AG10803 (cell line): ENCODE results near the gene DTNB.
"Not testable (repeated sequence)": the region's sequence is repeated elsewhere in the genome, so short reads cannot be mapped to it uniquely, and the experiment has no call there.

ENCODE experiments used
- DNase-seq: peaks from one replicate; pipeline ENCODE4 v3.0.0; 2010; ENCODE audit warnings: low read depth
- H3K4me3 ChIP-seq: 2 replicates; pipeline ENCODE4 v1.5.1; 2011; ENCODE audit warnings: mild to moderate bottlenecking, low read length, control low read depth
- TF ChIP-seq, protein P1 (sequence below): conservative IDR thresholded peaks from 2 replicates; pipeline ENCODE4 v1.5.1; 2011; ENCODE audit warnings: mild to moderate bottlenecking, low read length, control low read depth, inconsistent platforms

The DTNB gene

DNA sequence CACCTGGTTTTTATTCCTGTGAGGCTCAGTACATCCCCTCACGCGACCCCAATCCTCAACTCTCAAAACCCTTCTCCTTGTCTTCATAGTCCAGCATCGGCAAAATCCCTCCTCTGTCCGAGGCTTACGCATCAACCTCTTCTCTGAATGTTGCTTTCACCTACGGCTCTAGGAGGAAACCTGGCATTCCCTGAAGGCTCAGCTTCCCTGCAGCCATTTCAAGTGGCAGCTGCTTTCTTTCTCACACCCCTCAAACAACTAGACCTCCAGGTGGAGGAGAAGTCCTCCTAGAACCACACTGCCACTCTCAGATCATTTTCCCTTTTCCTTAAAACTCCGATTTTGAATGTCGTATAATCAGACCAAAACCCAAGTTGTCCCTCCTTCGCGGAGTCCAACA is 114.2 kb downstream of the DTNB start:
- DNase-seq: no peak
- no peak overlapping the region for H3K4me3 ChIP-seq
- TF ChIP-seq, protein P1, sequence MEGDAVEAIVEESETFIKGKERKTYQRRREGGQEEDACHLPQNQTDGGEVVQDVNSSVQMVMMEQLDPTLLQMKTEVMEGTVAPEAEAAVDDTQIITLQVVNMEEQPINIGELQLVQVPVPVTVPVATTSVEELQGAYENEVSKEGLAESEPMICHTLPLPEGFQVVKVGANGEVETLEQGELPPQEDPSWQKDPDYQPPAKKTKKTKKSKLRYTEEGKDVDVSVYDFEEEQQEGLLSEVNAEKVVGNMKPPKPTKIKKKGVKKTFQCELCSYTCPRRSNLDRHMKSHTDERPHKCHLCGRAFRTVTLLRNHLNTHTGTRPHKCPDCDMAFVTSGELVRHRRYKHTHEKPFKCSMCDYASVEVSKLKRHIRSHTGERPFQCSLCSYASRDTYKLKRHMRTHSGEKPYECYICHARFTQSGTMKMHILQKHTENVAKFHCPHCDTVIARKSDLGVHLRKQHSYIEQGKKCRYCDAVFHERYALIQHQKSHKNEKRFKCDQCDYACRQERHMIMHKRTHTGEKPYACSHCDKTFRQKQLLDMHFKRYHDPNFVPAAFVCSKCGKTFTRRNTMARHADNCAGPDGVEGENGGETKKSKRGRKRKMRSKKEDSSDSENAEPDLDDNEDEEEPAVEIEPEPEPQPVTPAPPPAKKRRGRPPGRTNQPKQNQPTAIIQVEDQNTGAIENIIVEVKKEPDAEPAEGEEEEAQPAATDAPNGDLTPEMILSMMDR: no peak

DNA sequence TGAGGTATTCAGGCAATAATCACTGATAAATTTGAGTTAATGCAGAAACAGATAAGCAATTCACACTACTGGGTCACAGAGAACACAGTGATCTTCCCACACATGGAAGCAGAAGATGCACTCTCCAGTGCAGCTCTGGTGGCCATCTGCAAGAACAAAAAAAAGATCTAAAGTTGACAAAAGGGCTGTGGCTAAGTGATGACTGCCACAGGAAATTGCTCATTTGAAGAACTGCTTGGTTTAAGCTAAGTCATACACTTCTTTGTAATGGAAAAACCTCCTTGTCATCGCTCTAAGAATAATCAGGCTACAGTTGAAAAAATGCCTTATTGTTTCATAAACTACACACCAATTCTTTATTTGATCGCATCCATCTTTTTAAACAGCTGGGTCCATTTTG is 115.1 kb downstream of the DTNB start:
- DNase-seq: peak; percentile 72
- no peak overlapping the region for H3K4me3 ChIP-seq
- TF ChIP-seq, protein P1: no peak

DNA sequence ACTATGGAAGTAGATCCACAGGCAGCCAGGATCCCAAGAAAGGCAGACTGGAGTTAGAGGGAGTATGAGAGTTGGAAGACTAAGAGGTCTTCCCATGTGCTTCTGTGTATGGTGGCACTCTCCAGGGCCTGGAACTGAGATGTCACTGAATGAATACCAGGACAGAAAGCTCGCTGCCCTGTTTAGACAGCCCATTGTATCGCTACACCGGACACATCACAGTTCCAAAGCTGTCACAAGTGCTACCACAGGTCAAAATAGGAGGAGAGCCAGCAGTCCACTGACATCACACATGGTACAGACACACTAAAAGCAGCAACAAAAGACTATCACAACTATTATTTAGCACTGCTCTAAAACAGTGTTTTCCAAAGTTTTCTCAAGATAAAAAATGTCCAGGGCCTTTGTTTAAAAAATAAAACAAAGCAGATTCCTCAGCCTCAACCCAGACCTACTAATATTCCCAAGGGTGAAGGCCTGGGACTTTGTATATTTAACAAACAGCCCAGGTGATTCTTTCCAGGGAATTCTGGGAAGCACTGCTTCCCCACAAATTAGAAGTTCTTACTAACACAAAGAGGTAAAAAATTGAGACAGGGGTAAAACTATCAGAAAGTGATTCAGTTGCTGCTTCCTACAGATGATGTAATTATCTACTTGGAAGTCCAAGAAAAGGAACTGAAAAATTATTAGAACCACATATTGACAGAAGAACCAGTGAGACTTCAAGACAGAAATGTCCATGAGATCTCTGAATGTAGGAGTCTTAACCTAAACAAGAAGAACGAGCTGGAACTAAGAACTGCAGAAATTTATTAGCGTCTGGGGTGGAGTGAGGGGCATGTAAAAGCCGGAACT is 116.0 kb downstream of the DTNB start:
- DNase-seq: no peak
- TF ChIP-seq, protein P1: no peak
- no peak overlapping the region for H3K4me3 ChIP-seq

DNA sequence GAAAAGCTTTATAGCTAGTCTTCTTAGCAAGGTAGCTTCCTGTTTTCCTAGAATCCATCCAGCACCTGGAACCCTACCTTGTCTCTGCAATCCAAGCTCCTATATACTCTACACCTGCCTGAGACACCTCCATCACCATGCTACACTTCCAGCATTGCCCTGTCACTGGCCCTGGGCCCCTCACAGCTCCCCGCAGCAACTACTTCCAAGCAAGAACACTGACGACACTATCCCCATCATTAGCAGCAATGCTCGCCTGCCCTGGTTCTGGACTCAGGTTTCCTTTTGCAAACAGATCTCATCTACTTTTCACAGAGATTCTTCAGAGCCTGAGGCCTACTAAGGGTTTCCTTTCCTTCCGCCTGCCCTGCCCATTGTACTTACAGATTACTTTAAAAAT is 121.1 kb downstream of the DTNB start:
- no peak overlapping the region for H3K4me3 ChIP-seq
- DNase-seq: no peak
- TF ChIP-seq, protein P1: no peak

DNA sequence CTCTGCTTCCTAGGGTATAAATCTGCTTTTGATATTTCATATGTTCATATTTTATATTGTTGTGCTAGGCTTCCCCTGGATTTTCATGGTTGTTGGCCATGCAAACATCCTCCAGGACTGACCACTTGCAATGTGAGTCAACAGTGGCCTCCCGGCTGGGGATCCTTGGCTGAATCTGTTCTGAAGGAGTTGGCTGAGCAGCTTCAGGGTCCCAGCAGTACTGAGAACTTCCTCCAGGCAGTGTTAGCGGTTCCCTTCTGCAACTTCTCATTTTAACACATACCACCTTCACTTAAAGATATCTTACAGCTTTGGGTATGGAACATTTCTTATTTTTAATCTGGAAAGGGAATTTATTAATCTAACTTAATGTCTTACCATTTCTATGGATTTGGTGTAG is 122.1 kb downstream of the DTNB start:
- DNase-seq: no peak
- TF ChIP-seq, protein P1: no peak
- H3K4me3 ChIP-seq: no peak overlapping the region

DNA sequence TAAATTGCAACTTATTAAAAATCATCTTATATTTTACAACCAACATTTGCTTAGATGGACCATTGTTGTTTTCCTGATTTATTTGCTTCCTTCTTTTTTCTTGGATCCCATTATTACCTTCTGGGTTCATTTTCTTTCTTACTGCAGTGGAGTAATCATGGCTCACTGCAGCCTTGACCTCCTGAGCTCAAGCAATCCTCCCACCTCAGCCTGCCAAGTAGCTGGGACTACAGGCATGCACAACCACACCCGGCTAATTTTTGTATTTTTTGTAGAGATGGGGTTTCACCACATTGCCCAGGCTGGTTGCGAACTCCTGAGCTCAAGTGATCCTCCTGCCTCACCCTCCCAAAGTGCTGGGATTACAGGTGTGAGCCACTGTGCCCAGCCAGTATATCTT is 123.8 kb downstream of the DTNB start:
- not testable (repeated sequence) for DNase-seq, H3K4me3 ChIP-seq

DNA sequence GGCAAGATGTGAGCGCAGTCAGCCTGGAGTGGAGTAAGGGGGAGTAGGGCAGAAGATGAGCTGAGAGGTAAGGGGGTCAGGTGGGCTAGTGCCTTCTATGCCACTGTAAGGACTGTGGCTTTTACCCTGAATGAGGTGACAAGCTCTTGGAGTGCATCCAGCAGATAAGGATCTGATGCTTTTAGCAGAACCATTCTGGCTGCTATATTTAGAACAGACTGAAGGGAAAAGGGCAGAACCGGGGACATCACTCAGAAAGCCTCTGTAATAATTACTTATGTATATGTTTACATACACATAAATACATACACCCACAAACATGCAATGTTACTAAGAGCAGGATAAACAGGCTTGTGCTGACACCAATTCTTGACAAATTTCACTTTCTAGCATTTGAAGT is 124.8 kb downstream of the DTNB start:
- no peak overlapping the region for H3K4me3 ChIP-seq
- TF ChIP-seq, protein P1: no peak
- DNase-seq: no peak
